ENCODE data around the gene AGPAT3.

Gene AGPAT3

GRCh38 chr21:44000360-44000759 is 135.3 kb downstream of the AGPAT3 start:
- DNase-seq (ENCODE audit: low read depth): no peak

- DNase-seq (ENCODE audit: low read depth): no peak
Observed at GRCh38 chr21:44002511-44002910, 137.5 kb downstream of the AGPAT3 start.

GRCh38 chr21:44003307-44003966 is 138.4 kb downstream of the AGPAT3 start:
- DNase-seq (ENCODE audit: low read depth): no peak

- DNase-seq (ENCODE audit: low read depth): no peak
Observed at GRCh38 chr21:44005071-44005470, 140.0 kb downstream of the AGPAT3 start.

- DNase-seq (ENCODE audit: low read depth): no peak
Observed at GRCh38 chr21:44005593-44005992, 140.6 kb downstream of the AGPAT3 start.

GRCh38 chr21:44006017-44006619 is 141.1 kb downstream of the AGPAT3 start:
- DNase-seq (ENCODE audit: low read depth): no peak

- no peak for DNase-seq (ENCODE audit: low read depth)
Observed at GRCh38 chr21:44006656-44007055, 141.6 kb downstream of the AGPAT3 start.

- DNase-seq (ENCODE audit: low read depth): no peak
Observed at GRCh38 chr21:44010429-44010828, 145.4 kb downstream of the AGPAT3 start.

- DNase-seq (ENCODE audit: low read depth): no peak
Observed at GRCh38 chr21:44011123-44011522, 146.1 kb downstream of the AGPAT3 start.

- peak; percentile 64 for DNase-seq (ENCODE audit: low read depth)
Observed at GRCh38 chr21:44011579-44012473, 146.8 kb downstream of the AGPAT3 start, which contains the start of gene TRAPPC10. TRAPPC10 (plus strand) TSS chr21:44012309; CDS start chr21:44012494, 185 bp downstream.

GRCh38 chr21:44012474-44013379 is 147.7 kb downstream of the AGPAT3 start:
- DNase-seq (ENCODE audit: low read depth): peak; percentile 66

- DNase-seq (ENCODE audit: low read depth): no peak
Observed at GRCh38 chr21:44013380-44014088, 148.5 kb downstream of the AGPAT3 start.

GRCh38 chr21:44017601-44018000 is 152.6 kb downstream of the AGPAT3 start:
- no peak for DNase-seq (ENCODE audit: low read depth)

- DNase-seq (ENCODE audit: low read depth): no peak
Observed at GRCh38 chr21:44018127-44018526, 153.1 kb downstream of the AGPAT3 start.

GRCh38 chr21:44018813-44019567 is 154.0 kb downstream of the AGPAT3 start:
- DNase-seq (ENCODE audit: low read depth): no peak

GRCh38 chr21:44019568-44019958 is 154.5 kb downstream of the AGPAT3 start:
- DNase-seq (ENCODE audit: low read depth): no peak

- no peak for DNase-seq (ENCODE audit: low read depth)
Observed at GRCh38 chr21:44020551-44020950, 155.5 kb downstream of the AGPAT3 start.

GRCh38 chr21:44021064-44021463 is 156.0 kb downstream of the AGPAT3 start:
- DNase-seq (ENCODE audit: low read depth): no peak

GRCh38 chr21:44024257-44024656 is 159.2 kb downstream of the AGPAT3 start:
- no peak for DNase-seq (ENCODE audit: low read depth)

- no peak for DNase-seq (ENCODE audit: low read depth)
Observed at GRCh38 chr21:44024887-44025353, 159.9 kb downstream of the AGPAT3 start.

Data from stimulated activated CD8-positive, alpha-beta memory T cell treated with anti-CD3 and anti-CD28 coated beads, Interleukin-7, amount 100 ng/mL, for 24 hours (primary cell).